ENCODE data around the gene TRIM75. TPM values are rescaled to one million over a fixed set of nuclear protein-coding genes. Genes with fewer than 3 reads are reported as not detected.
"Not testable (repeated sequence)": the region's sequence is repeated elsewhere in the genome, so short reads cannot be mapped to it uniquely, and the experiment has no call there.

Gene TRIM75
- total and polyA plus RNA-seq, 12 donors = not detected

GRCh38 chr4:165013691-165014090 lies 40.0 kb upstream of the TRIM75 start:
- no peaks in the 10 kb centered on the region for H3K4me1 ChIP-seq (replicated peaks in 1 of 2)
- no peak overlapping the region for H3K27ac ChIP-seq
- no peak overlapping the region for H3K4me3 ChIP-seq
- no peak for DNase-seq
- intact Hi-C loops (cut with DNase I) = no loop called here
- no peaks in the 10 kb centered on the region for H3K36me3 ChIP-seq (replicated peaks in 1 of 2)
- H3K9me3 ChIP-seq (replicated peaks in 1 of 3) = no peaks in the 10 kb centered on the region
- TF ChIP-seq, protein P1, sequence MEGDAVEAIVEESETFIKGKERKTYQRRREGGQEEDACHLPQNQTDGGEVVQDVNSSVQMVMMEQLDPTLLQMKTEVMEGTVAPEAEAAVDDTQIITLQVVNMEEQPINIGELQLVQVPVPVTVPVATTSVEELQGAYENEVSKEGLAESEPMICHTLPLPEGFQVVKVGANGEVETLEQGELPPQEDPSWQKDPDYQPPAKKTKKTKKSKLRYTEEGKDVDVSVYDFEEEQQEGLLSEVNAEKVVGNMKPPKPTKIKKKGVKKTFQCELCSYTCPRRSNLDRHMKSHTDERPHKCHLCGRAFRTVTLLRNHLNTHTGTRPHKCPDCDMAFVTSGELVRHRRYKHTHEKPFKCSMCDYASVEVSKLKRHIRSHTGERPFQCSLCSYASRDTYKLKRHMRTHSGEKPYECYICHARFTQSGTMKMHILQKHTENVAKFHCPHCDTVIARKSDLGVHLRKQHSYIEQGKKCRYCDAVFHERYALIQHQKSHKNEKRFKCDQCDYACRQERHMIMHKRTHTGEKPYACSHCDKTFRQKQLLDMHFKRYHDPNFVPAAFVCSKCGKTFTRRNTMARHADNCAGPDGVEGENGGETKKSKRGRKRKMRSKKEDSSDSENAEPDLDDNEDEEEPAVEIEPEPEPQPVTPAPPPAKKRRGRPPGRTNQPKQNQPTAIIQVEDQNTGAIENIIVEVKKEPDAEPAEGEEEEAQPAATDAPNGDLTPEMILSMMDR (IDR thresholded peaks at IDR 0.05) = no peak
- TF ChIP-seq POLR2A (IDR thresholded peaks at IDR 0.05) = no peak
- H3K27me3 ChIP-seq = peaks cover 10% of the 10 kb centered on the region

- H3K27ac ChIP-seq = no peak overlapping the region
- intact Hi-C loops (cut with DNase I) = no loop called here
- no peaks in the 10 kb centered on the region for H3K27me3 ChIP-seq
- H3K4me1 ChIP-seq (replicated peaks in 1 of 2) = no peaks in the 10 kb centered on the region
- DNase-seq = no peak
- no peaks in the 10 kb centered on the region for H3K9me3 ChIP-seq (replicated peaks in 1 of 3)
- H3K4me3 ChIP-seq = no peak overlapping the region
- WGBS, 4 donors = 51 to 58% (median 52%) methylated on average over 5 of the region's 5 CpGs
- no peaks in the 10 kb centered on the region for H3K36me3 ChIP-seq (replicated peaks in 1 of 2)
- TF ChIP-seq POLR2A (IDR thresholded peaks at IDR 0.05) = no peak
- TF ChIP-seq, protein P1 (IDR thresholded peaks at IDR 0.05) = no peak
Measured at GRCh38 chr4:165016971-165017370, 36.7 kb upstream of the TRIM75 start.

DNA sequence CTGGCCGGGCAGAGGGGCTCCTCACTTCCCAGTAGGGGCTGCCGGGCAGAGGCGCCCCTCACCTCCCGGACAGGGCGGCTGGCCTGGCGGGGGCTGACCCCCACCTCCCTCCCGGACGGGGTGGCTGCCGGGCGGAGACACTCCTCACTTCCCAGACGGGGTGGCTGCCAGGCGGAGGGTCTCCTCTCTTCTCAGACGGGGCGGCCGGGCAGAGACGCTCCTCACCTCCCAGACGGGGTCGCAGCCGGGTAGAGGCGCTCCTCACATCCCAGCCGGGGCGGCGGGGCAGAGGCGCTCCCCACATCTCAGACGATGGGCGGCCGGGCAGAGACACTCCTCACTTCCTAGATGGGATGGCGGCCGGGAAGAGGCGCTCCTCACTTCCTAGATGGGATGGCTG lies 33.7 kb upstream of the TRIM75 start:
- H3K4me1 ChIP-seq (replicated peaks in 1 of 2); H3K27me3 ChIP-seq; H3K36me3 ChIP-seq (replicated peaks in 1 of 2); DNase-seq; H3K9me3 ChIP-seq (replicated peaks in 1 of 3); H3K4me3 ChIP-seq; intact Hi-C loops (cut with DNase I); H3K27ac ChIP-seq: not testable (repeated sequence)
- 92 to 100% (median 93%) methylated on average over 3 to 30 of the region's 30 CpGs; no CpG with 5 or more reads in 1 of the 4 donors for WGBS, 4 donors

DNA sequence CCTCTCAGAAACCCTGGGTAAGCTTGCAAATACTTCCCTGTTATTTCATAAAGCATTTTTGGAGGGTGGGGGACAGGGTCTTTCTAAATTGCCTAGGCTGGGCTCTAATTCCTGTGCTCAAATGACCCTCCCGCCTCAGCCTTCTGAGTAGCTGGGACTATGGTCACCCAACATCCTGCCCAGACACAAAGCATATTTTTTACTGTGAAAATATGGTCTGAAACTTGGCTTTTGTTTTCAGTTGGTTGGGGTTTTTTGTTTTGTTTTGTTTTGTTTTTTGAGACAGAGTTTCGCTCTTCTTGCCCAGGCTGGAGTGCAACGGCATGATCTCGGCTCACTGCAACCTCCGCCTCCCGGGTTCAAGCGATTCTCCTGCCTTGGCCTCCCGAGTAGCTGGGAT lies 27.9 kb upstream of the TRIM75 start:
- H3K9me3 ChIP-seq (replicated peaks in 1 of 3); DNase-seq; intact Hi-C loops (cut with DNase I); H3K36me3 ChIP-seq (replicated peaks in 1 of 2); H3K27me3 ChIP-seq; H3K4me1 ChIP-seq (replicated peaks in 1 of 2); H3K27ac ChIP-seq; H3K4me3 ChIP-seq: not testable (repeated sequence)
- 86 to 95% (median 90%) methylated on average over 8 of the region's 8 CpGs for WGBS, 4 donors

DNA sequence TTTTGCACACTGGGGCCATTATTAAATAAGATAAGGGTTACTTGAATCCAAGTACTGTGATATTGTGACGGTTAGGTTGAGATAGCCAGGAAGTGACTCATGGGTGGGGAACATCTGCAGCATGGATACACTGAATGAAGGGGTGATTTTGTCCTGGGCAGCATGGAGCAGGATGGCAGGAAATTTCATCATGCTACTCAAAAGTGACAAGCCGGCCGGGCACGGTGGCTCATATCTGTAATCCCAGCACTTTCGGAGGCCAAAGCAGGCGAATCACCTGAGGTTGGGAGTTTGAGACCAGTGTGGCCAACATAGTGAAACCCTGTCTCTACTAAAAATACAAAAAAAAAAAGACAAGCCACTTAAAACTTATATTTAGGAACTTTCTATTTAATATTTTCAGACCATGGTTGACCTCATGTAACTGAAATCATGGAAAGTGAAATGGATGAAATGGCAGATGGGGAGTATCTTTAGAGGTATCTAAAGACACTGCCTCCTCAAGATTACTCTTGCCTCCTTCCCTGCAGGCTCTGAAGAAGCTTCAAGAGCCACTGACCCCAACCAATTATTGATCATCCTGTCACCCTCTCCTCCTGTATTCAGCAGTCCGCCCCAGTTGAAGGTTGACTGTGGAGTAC lies 25.8 kb upstream of the TRIM75 start:
- no peak for TF ChIP-seq POLR2A (IDR thresholded peaks at IDR 0.05)
- TF ChIP-seq, protein P1 (IDR thresholded peaks at IDR 0.05) = no peak
- DNase-seq = no peak
- intact Hi-C loops (cut with DNase I) = no loop called here
- Histone ChIP-seq H3K4me3 (no peak overlapping the region), H3K9me3 (replicated peaks in 1 of 3) (no peaks in the 10 kb centered on the region), H3K27me3 (no peaks in the 10 kb centered on the region), H3K4me1 (replicated peaks in 1 of 2) (no peaks in the 10 kb centered on the region), H3K27ac (no peak overlapping the region), H3K36me3 (replicated peaks in 1 of 2) (no peaks in the 10 kb centered on the region)
- 74 to 81% (median 80%) methylated on average over 7 of the region's 7 CpGs for WGBS, 4 donors
